Ectodermal cell (in vitro differentiated cells): Measurements from ENCODE around the gene SLC22A31.
A peak's percentile ranks its signal among the peaks of the same experiment; 100 is the strongest.

Experiments
- H3K27ac ChIP-seq: 2 replicates; pipeline ENCODE4 v1.7.0; 2013; ENCODE audit warnings: mild to moderate bottlenecking, low read depth, low read length; ENCODE audit not compliant: insufficient read depth, poor library complexity, severe bottlenecking
- H3K27me3 ChIP-seq: 2 replicates; pipeline ENCODE4 v1.7.0; 2013; ENCODE audit warnings: mild to moderate bottlenecking, low read length; ENCODE audit not compliant: insufficient read depth, control insufficient read depth, poor library complexity, severe bottlenecking
- H3K36me3 ChIP-seq: one replicate; pipeline ENCODE4 v1.7.0; 2013; ENCODE audit warnings: low read length; ENCODE audit not compliant: control insufficient read depth, insufficient read depth
- H3K4me1 ChIP-seq: one replicate; pipeline ENCODE4 v1.7.0; 2013; ENCODE audit warnings: low read length; ENCODE audit not compliant: control insufficient read depth, insufficient read depth
- H3K4me3 ChIP-seq: 2 replicates; pipeline ENCODE4 v1.7.0; 2013; ENCODE audit warnings: low read depth, low read length, control low read depth; ENCODE audit not compliant: insufficient read depth
- H3K9me3 ChIP-seq: 2 replicates; pipeline ENCODE4 v1.7.0; 2013; ENCODE audit warnings: mild to moderate bottlenecking, low read length, moderate library complexity; ENCODE audit not compliant: control insufficient read depth
- WGBS, 2 experiments: methylation state at CpG; one replicate each; pipeline ENCODE4 v1.1.7; 2013; ENCODE audit warnings: missing lambda C conversion rate in 2 of 2; 5-methylcytosine and 5-hydroxymethylcytosine counted together

SLC22A31 gene

DNA sequence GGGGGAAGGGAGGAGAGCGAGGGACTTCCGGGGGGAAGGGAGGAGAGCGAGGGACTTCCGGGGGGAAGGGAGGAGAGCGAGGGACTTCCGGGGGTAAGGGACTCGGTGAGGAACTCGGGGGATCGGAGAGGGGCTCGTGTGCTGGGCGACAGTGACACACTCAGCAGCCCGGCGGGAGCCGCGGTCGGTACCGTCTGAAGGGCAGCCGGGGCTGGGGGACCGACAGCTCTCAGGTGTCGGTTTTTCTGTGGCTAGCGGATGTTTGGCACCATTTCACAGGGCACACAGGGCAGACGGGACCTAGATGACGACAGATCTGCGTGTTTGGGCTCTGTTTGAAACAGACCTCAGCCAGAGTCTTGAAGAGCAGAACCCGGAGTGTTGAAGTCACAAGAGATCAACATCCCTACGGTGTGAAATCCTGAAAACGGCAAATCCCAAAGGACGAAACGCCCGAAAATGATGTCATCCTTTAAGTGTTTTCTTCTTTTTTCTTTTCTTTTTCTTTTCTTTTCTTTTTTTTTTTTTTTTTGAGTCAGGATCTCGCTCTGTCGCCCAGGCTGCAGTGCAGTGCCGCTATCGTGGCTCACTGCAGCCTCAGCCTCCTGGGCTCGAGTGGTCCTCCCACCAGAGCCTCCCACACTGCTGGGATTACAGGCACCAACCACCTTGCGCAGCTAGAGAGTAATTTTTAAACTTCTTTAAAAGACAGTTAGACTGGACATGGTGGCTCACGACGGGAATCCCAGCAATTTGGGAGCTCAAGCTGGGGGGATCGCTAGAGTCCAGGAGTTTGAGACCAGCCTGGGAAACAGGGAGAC lies 41.1 kb upstream of the SLC22A31 start:
- peak overlapping the region; percentile 79 for H3K4me3 ChIP-seq
- no peaks in the 10 kb centered on the region for H3K4me1 ChIP-seq
- no peaks in the 10 kb centered on the region for H3K9me3 ChIP-seq
- peak overlapping the region; percentile 87 for H3K27ac ChIP-seq
- no peaks in the 10 kb centered on the region for H3K36me3 ChIP-seq
- H3K27me3 ChIP-seq = peaks cover 4% of the 10 kb centered on the region
- 8 to 9% methylated on average over 39 of the region's 39 CpGs for WGBS, 2 experiments

- no peak overlapping the region for H3K4me3 ChIP-seq
- peaks cover 13% of the 10 kb centered on the region for H3K36me3 ChIP-seq
- 94 to 98% methylated on average over 3 of the region's 3 CpGs for WGBS, 2 experiments
Measured at GRCh38 chr16:89237733-89238132, 37.4 kb upstream of the SLC22A31 start.

DNA sequence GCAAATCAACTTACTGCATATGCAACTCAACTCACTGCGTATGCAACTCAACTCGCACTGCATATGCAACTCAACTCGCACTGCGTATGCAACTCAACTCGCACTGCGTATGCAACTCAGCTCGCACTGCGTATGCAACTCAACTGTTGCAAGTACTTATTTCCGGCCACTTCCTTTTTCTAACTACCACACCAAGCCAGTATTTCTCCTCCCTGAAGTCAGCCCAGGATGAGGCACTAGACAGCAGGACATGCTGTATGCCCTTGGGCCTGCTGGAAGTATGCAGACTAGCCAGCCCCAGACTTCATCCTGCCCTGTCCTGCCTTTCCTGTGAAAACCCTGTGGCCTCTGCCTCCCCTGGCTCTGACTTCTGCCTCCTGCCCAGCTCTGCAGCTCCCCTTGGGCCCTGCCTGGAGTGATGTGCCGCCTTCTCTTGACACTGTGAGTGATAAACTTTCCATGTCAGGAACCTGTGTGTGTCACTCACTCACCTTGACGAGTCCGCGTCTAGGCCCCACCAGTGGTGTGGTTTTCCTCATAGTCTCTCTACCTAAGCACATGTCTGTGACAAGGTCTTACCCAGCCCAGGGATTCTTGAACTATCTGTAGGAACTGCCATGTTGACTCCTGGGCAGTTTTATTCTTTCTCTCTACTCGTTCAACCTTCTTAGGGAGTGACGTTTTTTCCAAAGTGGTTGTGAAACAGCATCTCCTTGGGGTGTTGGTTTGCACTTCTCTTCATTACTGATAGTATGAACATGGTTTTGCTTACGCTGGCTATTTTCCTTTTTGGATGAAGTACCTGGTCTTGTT lies 33.5 kb upstream of the SLC22A31 start:
- no peaks in the 10 kb centered on the region for H3K27me3 ChIP-seq
- peaks cover 32% of the 10 kb centered on the region for H3K36me3 ChIP-seq
- H3K4me1 ChIP-seq = no peaks in the 10 kb centered on the region
- WGBS, 2 experiments = 94 to 95% methylated on average over 16 of the region's 16 CpGs
- no peaks in the 10 kb centered on the region for H3K9me3 ChIP-seq
- no peak overlapping the region for H3K4me3 ChIP-seq
- no peak overlapping the region for H3K27ac ChIP-seq

More at GRCh38 chr16:89237733-89238132, 37.4 kb upstream of the SLC22A31 start:
- H3K27me3 ChIP-seq = no peaks in the 10 kb centered on the region
- H3K9me3 ChIP-seq = no peaks in the 10 kb centered on the region
- H3K4me1 ChIP-seq = no peaks in the 10 kb centered on the region
- no peak overlapping the region for H3K27ac ChIP-seq

DNA sequence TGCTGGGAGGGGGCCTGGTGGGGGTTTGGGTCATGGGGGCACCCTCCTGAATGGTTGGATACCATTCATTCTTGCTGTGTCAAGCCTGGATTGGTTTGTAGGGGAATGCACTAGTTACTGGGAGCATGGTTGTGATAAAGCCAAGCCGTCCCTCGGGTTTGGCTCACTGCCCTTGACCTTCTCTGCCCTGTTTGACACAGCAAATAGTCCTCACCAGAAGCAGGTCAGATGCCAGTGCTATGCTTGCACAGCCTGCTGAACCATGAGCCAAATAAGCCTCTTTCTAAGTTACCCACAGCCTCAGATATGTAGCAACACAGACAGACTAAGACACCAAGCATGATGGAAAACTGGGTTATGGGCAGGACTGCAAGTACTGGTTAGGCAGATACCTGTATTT lies 31.8 kb upstream of the SLC22A31 start:
- Histone ChIP-seq H3K9me3 (no peaks in the 10 kb centered on the region), H3K4me3 (no peak overlapping the region), H3K36me3 (peaks cover 48% of the 10 kb centered on the region), H3K4me1 (no peaks in the 10 kb centered on the region), H3K27me3 (no peaks in the 10 kb centered on the region), H3K27ac (no peak overlapping the region)
- 90 to 91% methylated on average over 2 of the region's 2 CpGs for WGBS, 2 experiments

DNA sequence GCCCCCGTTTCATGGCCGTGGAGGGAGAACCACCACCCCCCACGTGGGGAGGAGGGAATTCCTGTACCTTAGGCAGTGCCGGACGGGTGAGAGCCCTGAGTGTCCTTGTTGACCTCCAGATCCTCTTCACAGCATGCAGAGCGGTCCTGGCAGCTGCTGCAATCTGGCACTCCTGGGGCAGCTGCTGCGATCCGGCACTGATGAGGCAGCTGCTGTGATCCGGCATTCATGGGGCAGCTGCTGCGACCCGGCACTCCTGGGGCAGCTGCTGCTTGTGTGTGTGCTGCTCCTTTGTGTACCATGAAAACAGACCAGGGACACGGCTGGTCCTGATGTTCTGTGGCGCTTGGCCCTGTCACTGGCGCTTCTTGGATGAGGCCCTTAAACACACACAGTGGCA lies 29.9 kb upstream of the SLC22A31 start:
- WGBS, 2 experiments = 94 to 96% methylated on average over 14 of the region's 14 CpGs

DNA sequence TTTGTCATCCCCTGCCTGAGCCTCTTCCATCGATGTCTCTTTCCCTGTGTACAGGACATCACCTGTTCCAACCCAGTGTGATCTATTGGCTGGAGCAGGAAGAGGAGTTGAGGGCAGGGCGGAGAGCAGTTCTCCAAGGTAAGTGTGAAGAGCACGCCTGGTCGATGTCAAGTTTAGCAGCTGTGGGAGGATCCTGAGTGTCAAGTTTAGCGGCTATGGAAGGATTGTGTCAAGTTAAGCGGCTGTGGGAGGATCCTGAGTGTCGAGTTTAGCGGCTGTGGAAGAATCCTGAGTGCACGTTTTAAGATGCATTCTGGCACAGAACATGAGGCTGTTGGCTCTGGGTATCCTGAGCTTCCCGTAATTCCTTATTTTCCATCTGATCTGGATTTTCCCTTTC lies 24.3 kb upstream of the SLC22A31 start:
- no peak overlapping the region for H3K4me3 ChIP-seq
- no peaks in the 10 kb centered on the region for H3K9me3 ChIP-seq
- no peak overlapping the region for H3K27ac ChIP-seq
- WGBS, 2 experiments = 94 to 96% methylated on average over 9 to 10 of the region's 10 CpGs
- H3K27me3 ChIP-seq = no peaks in the 10 kb centered on the region
- no peaks in the 10 kb centered on the region for H3K4me1 ChIP-seq
- H3K36me3 ChIP-seq = peaks cover 38% of the 10 kb centered on the region

More for the DNA sequence above, 29.9 kb upstream of the SLC22A31 start:
- no peaks in the 10 kb centered on the region for H3K9me3 ChIP-seq
- H3K27me3 ChIP-seq = no peaks in the 10 kb centered on the region
- H3K4me1 ChIP-seq = no peaks in the 10 kb centered on the region
- no peak overlapping the region for H3K4me3 ChIP-seq
- H3K27ac ChIP-seq = no peak overlapping the region
- peaks cover 55% of the 10 kb centered on the region for H3K36me3 ChIP-seq

- H3K4me3 ChIP-seq = no peak overlapping the region
- no peaks in the 10 kb centered on the region for H3K4me1 ChIP-seq
- no peak overlapping the region for H3K27ac ChIP-seq
- no peaks in the 10 kb centered on the region for H3K27me3 ChIP-seq
- H3K9me3 ChIP-seq = no peaks in the 10 kb centered on the region
- 96% methylated on average over 21 of the region's 21 CpGs for WGBS, 2 experiments
- peaks cover 30% of the 10 kb centered on the region for H3K36me3 ChIP-seq
Measured at GRCh38 chr16:89222931-89223330, 22.6 kb upstream of the SLC22A31 start.

DNA sequence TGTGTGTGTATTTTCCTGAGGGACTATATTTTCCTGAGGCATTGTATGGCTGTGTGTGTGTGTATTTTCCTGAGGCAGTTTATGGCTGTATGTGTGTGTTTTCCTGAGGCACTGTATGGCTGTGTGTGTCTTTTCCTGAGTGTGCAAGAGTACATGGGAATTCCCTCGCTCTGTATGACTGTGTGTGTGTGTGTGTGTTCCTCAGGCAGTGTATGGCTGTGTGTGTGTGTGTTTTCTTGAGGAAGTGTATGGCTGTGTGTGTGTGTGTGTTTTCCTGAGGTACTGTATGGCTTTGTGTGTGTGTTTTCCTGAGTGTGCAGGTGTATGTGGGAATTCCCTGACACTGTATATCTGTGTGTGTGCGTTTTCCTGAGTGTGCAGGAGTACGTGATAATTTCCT lies 21.3 kb upstream of the SLC22A31 start:
- Histone ChIP-seq H3K9me3 (no peaks in the 10 kb centered on the region), H3K4me3 (no peak overlapping the region), H3K27me3 (no peaks in the 10 kb centered on the region), H3K36me3 (peaks cover 17% of the 10 kb centered on the region), H3K27ac (no peak overlapping the region), H3K4me1 (no peaks in the 10 kb centered on the region)
- WGBS, 2 experiments = 94 to 98% methylated on average over 3 of the region's 3 CpGs

DNA sequence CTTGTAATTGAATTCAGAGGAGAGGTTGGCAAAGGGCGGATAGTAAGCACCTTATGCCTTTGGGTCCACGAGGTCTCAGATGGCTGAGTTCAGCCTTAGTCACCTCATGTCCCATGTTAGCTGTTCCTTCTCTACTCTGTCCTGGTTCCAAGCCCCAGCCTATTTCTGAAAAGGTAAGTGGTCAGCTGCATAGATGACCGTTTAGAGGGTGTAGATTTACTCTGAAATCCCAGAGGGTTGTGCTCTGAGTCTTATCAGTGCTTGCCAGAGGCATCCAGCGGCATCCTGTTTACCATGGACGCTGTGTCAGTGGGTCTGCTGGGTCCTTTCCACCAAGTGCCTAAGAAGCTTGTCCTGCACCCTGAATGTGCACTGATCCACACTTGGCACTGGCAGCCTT lies 19.0 kb upstream of the SLC22A31 start:
- Histone ChIP-seq H3K4me3 (no peak overlapping the region), H3K27me3 (no peaks in the 10 kb centered on the region), H3K9me3 (no peaks in the 10 kb centered on the region), H3K4me1 (no peaks in the 10 kb centered on the region), H3K36me3 (peaks cover 15% of the 10 kb centered on the region), H3K27ac (no peak overlapping the region)
- WGBS, 2 experiments = 74 to 77% methylated on average over 5 of the region's 5 CpGs
